ENCODE results near the gene OCRL. TPM values are rescaled to one million over a fixed set of nuclear protein-coding genes. Genes with fewer than 3 reads are reported as not detected.

OCRL gene
- total RNA-seq, 1 donor from 2014 or later: 24.2 TPM

- Mint-ChIP-seq H3K27me3 (ENCODE audit: unreplicated experiment) (no peaks in the 10 kb centered on the region), H3K4me3 (ENCODE audit: unreplicated experiment) (no peak overlapping the region), H3K9me3 (ENCODE audit: unreplicated experiment) (no peaks in the 10 kb centered on the region), H3K27ac (ENCODE audit: unreplicated experiment) (no peak overlapping the region), H3K36me3 (ENCODE audit: low read depth, unreplicated experiment) (no peaks in the 10 kb centered on the region), H3K4me1 (ENCODE audit: unreplicated experiment) (no peaks in the 10 kb centered on the region)
- TF ChIP-seq CTCF (IDR thresholded peaks at IDR 0.05; ENCODE audit: unreplicated experiment): no peak
- no peak for DNase-seq (ENCODE audit: low spot score)
Measured at GRCh38 chrX:129626026-129626425, 86.0 kb downstream of the OCRL start.

- peaks cover 3% of the 10 kb centered on the region for H3K27me3 Mint-ChIP-seq (ENCODE audit: unreplicated experiment)
- no peak for DNase-seq (ENCODE audit: low spot score)
Measured at GRCh38 chrX:129629837-129630236, 89.8 kb downstream of the OCRL start.

GRCh38 chrX:129631849-129632248 lies 91.8 kb downstream of the OCRL start:
- TF ChIP-seq CTCF (IDR thresholded peaks at IDR 0.05; ENCODE audit: unreplicated experiment): no peak
- H3K4me1 Mint-ChIP-seq (ENCODE audit: unreplicated experiment): no peaks in the 10 kb centered on the region
- no peak overlapping the region for H3K27ac Mint-ChIP-seq (ENCODE audit: unreplicated experiment)
- H3K36me3 Mint-ChIP-seq (ENCODE audit: low read depth, unreplicated experiment): no peaks in the 10 kb centered on the region
- DNase-seq (ENCODE audit: low spot score): no peak
- H3K4me3 Mint-ChIP-seq (ENCODE audit: unreplicated experiment): no peak overlapping the region
- H3K9me3 Mint-ChIP-seq (ENCODE audit: unreplicated experiment): no peaks in the 10 kb centered on the region
- peaks cover 5% of the 10 kb centered on the region for H3K27me3 Mint-ChIP-seq (ENCODE audit: unreplicated experiment)

More at GRCh38 chrX:129629837-129630236, 89.8 kb downstream of the OCRL start:
- no peaks in the 10 kb centered on the region for H3K36me3 Mint-ChIP-seq (ENCODE audit: low read depth, unreplicated experiment)
- no peaks in the 10 kb centered on the region for H3K4me1 Mint-ChIP-seq (ENCODE audit: unreplicated experiment)
- H3K27ac Mint-ChIP-seq (ENCODE audit: unreplicated experiment): no peak overlapping the region
- H3K9me3 Mint-ChIP-seq (ENCODE audit: unreplicated experiment): no peaks in the 10 kb centered on the region
- no peak for TF ChIP-seq CTCF (IDR thresholded peaks at IDR 0.05; ENCODE audit: unreplicated experiment)
- H3K4me3 Mint-ChIP-seq (ENCODE audit: unreplicated experiment): no peak overlapping the region

- no peak overlapping the region for H3K27ac Mint-ChIP-seq (ENCODE audit: unreplicated experiment)
- H3K9me3 Mint-ChIP-seq (ENCODE audit: unreplicated experiment): no peaks in the 10 kb centered on the region
- no peak overlapping the region for H3K4me3 Mint-ChIP-seq (ENCODE audit: unreplicated experiment)
- H3K36me3 Mint-ChIP-seq (ENCODE audit: low read depth, unreplicated experiment): no peaks in the 10 kb centered on the region
- H3K4me1 Mint-ChIP-seq (ENCODE audit: unreplicated experiment): no peaks in the 10 kb centered on the region
- no peak for DNase-seq (ENCODE audit: low spot score)
- peaks cover 5% of the 10 kb centered on the region for H3K27me3 Mint-ChIP-seq (ENCODE audit: unreplicated experiment)
- no peak for TF ChIP-seq CTCF (IDR thresholded peaks at IDR 0.05; ENCODE audit: unreplicated experiment)
Measured at GRCh38 chrX:129632443-129632842, 92.4 kb downstream of the OCRL start.

GRCh38 chrX:129634541-129634940 lies 94.5 kb downstream of the OCRL start:
- Mint-ChIP-seq H3K36me3 (ENCODE audit: low read depth, unreplicated experiment) (no peaks in the 10 kb centered on the region), H3K4me1 (ENCODE audit: unreplicated experiment) (peaks cover 9% of the 10 kb centered on the region), H3K9me3 (ENCODE audit: unreplicated experiment) (no peaks in the 10 kb centered on the region), H3K27me3 (ENCODE audit: unreplicated experiment) (peaks cover 7% of the 10 kb centered on the region), H3K27ac (ENCODE audit: unreplicated experiment) (no peak overlapping the region), H3K4me3 (ENCODE audit: unreplicated experiment) (no peak overlapping the region)
- no peak for DNase-seq (ENCODE audit: low spot score)
- no peak for TF ChIP-seq CTCF (IDR thresholded peaks at IDR 0.05; ENCODE audit: unreplicated experiment)

Measured in endothelial cell (in vitro differentiated cells).